OCI-LY1 (cell line): ENCODE measurements around the gene SYNE1.

Experiments
- CTCF ChIP-seq: fragments of 200-600 bp; sonication (generic), shearing (Covaris generic); IDR thresholded peaks from 2 replicates; pipeline ENCODE4 v1.5.1; 2017; ENCODE audit warnings: mild to moderate bottlenecking, antibody characterized with exemption, low read length, moderate library complexity, mixed read lengths
- EZH2 ChIP-seq: fragments of 200-600 bp; sonication (generic), shearing (Covaris generic); IDR thresholded peaks from 2 replicates; pipeline ENCODE4 v1.8.0; 2017; ENCODE audit warnings: borderline replicate concordance, mixed run types, mild to moderate bottlenecking, antibody characterized with exemption, low read length, moderate library complexity, mixed read lengths

GRCh38 chr6:152399399-152399798 lies 237.8 kb downstream of the SYNE1 start:
- TF ChIP-seq CTCF: no peak
- no peak for TF ChIP-seq EZH2
